Neural progenitor cell (in vitro differentiated cells): ENCODE data around the gene RBM6. TPM values are rescaled to one million over a fixed set of nuclear protein-coding genes. Genes with fewer than 3 reads are reported as not detected.

Experiments used
- DNase-seq: peaks from one replicate; pipeline ENCODE4 v3.0.0-alpha.2; 2016; ENCODE audit warnings: low spot score
- H2AFZ ChIP-seq: fragments of 200-600 bp; sonication (generic); replicated peaks from 2 replicates; pipeline ENCODE4 v1.6.1; 2016; ENCODE audit warnings: antibody characterized with exemption
- H3F3A ChIP-seq: fragments of 200-600 bp; sonication (generic); 2 replicates; pipeline ENCODE4 v1.6.1; 2016; ENCODE audit warnings: antibody characterized with exemption, low read depth
- H3K27ac ChIP-seq: fragments of 200-600 bp; sonication (generic); 2 replicates; pipeline ENCODE4 v1.5.1; 2016; ENCODE audit warnings: mild to moderate bottlenecking
- H3K27me3 ChIP-seq: fragments of 200-600 bp; sonication (generic); 2 replicates; pipeline ENCODE4 v1.6.1; 2016; ENCODE audit warnings: mild to moderate bottlenecking, moderate library complexity
- H3K36me3 ChIP-seq: fragments of 200-600 bp; sonication (generic); 2 replicates; pipeline ENCODE4 v1.5.1; 2016
- H3K4me1 ChIP-seq: fragments of 200-600 bp; sonication (generic); 2 replicates; pipeline ENCODE4 v1.6.1; 2016; ENCODE audit warnings: mixed run types
- H3K4me2 ChIP-seq: fragments of 200-600 bp; sonication (generic); 2 replicates; pipeline ENCODE4 v1.6.1; 2016
- H3K4me3 ChIP-seq: fragments of 200-600 bp; sonication (generic); 2 replicates; pipeline ENCODE4 v1.5.1; 2016
- H3K79me2 ChIP-seq: fragments of 200-600 bp; sonication (generic); 2 replicates; pipeline ENCODE4 v1.6.1; 2016; ENCODE audit warnings: low read depth
- H3K9ac ChIP-seq: fragments of 200-600 bp; sonication (generic); 2 replicates; pipeline ENCODE4 v1.6.1; 2016
- H3K9me3 ChIP-seq: fragments of 200-600 bp; sonication (generic); 2 replicates; pipeline ENCODE4 v1.5.1; 2016; ENCODE audit warnings: low read depth
- H4K20me1 ChIP-seq: fragments of 200-600 bp; sonication (generic); 2 replicates; pipeline ENCODE4 v1.6.1; 2016; ENCODE audit warnings: low read depth
- H3K27ac Mint-ChIP-seq: 3 replicates; pipeline ENCODE4 v1.8.0; 2021; ENCODE audit warnings: mixed read lengths
- H3K27me3 Mint-ChIP-seq: 2 replicates; pipeline ENCODE4 v1.8.0; 2022; ENCODE audit warnings: low read depth, mild to moderate bottlenecking, inconsistent platforms, moderate library complexity, mixed read lengths; ENCODE audit not compliant: insufficient read depth
- H3K36me3 Mint-ChIP-seq: 3 replicates; pipeline ENCODE4 v1.8.0; 2021; ENCODE audit warnings: mixed read lengths
- H3K4me1 Mint-ChIP-seq: 3 replicates; pipeline ENCODE4 v1.8.0; 2021; ENCODE audit warnings: mixed read lengths
- H3K4me3 Mint-ChIP-seq: 3 replicates; pipeline ENCODE4 v1.8.0; 2021; ENCODE audit warnings: mild to moderate bottlenecking, moderate library complexity, mixed read lengths
- H3K9me3 Mint-ChIP-seq: 3 replicates; pipeline ENCODE4 v1.8.0; 2020; ENCODE audit warnings: mixed read lengths
- CTCF ChIP-seq: fragments of 200-600 bp; sonication (generic); IDR thresholded peaks from 2 replicates; pipeline ENCODE4 v1.5.1; 2017; ENCODE audit warnings: antibody characterized with exemption, mild to moderate bottlenecking
- EZH2 ChIP-seq: fragments of 200-600 bp; sonication (generic); IDR thresholded peaks from 2 replicates; pipeline ENCODE4 v1.6.1; 2017; ENCODE audit warnings: antibody characterized with exemption, mild to moderate bottlenecking, moderate library complexity
- EZH2phosphoT487 ChIP-seq: fragments of 200-600 bp; sonication (generic); IDR thresholded peaks from 2 replicates; pipeline ENCODE4 v1.6.1; 2017; ENCODE audit warnings: antibody characterized with exemption
- total RNA-seq: library from RNA; depleted of rRNA; stranded (reverse); fragments of >200 nt; gene quantifications from 2 replicates; pipeline ENCODE4 v1.2.3, GENCODE V29; 2015; ENCODE audit warnings: low replicate concordance

RBM6 gene
- total RNA-seq, 1 donor from 2014 or later, result 170 TPM

GRCh38 chr3:50124800-50125178 is 184.8 kb downstream of the RBM6 start:
- H3F3A ChIP-seq, result peaks cover 23% of the 10 kb centered on the region
- no peak overlapping the region for H3K4me3 ChIP-seq
- Mint-ChIP-seq H3K4me3 (no peak overlapping the region), H3K27me3 (peaks cover 8% of the 10 kb centered on the region), H3K27ac (no peak overlapping the region), H3K9me3 (no peaks in the 10 kb centered on the region), H3K4me1 (peaks cover 30% of the 10 kb centered on the region), H3K36me3 (no peaks in the 10 kb centered on the region)
- no peaks in the 10 kb centered on the region for H3K27me3 ChIP-seq
- H3K27ac ChIP-seq, result no peak overlapping the region
- no peak overlapping the region for H2AFZ ChIP-seq
- H3K4me1 ChIP-seq, result peaks cover 36% of the 10 kb centered on the region
- no peaks in the 10 kb centered on the region for H3K36me3 ChIP-seq
- no peak for DNase-seq
- H3K4me2 ChIP-seq, result peak overlapping the region; percentile 31
- no peaks in the 10 kb centered on the region for H3K79me2 ChIP-seq
- peaks cover 8% of the 10 kb centered on the region for H4K20me1 ChIP-seq
- no peak overlapping the region for H3K9ac ChIP-seq
- TF ChIP-seq CTCF (no peak), EZH2phosphoT487 (no peak), EZH2 (no peak)
- H3K9me3 ChIP-seq, result no peaks in the 10 kb centered on the region

GRCh38 chr3:50125541-50126286 is 185.8 kb downstream of the RBM6 start:
- H3K36me3 Mint-ChIP-seq, result no peaks in the 10 kb centered on the region
- H3K27ac Mint-ChIP-seq, result peak overlapping the region; percentile 94
- H3K9ac ChIP-seq, result no peak overlapping the region
- no peaks in the 10 kb centered on the region for H3K9me3 ChIP-seq
- H2AFZ ChIP-seq, result no peak overlapping the region
- peaks cover 10% of the 10 kb centered on the region for H3K27me3 Mint-ChIP-seq
- peak; percentile 51 for DNase-seq
- peaks cover 30% of the 10 kb centered on the region for H3K4me1 Mint-ChIP-seq
- peaks cover 14% of the 10 kb centered on the region for H3F3A ChIP-seq
- TF ChIP-seq CTCF (no peak), EZH2 (no peak), EZH2phosphoT487 (no peak)
- peak overlapping the region; percentile 24 for H3K4me2 ChIP-seq
- no peaks in the 10 kb centered on the region for H3K27me3 ChIP-seq
- H3K9me3 Mint-ChIP-seq, result no peaks in the 10 kb centered on the region
- H3K79me2 ChIP-seq, result no peaks in the 10 kb centered on the region
- H3K27ac ChIP-seq, result no peak overlapping the region
- H3K4me1 ChIP-seq, result peaks cover 36% of the 10 kb centered on the region
- H4K20me1 ChIP-seq, result no peaks in the 10 kb centered on the region
- H3K4me3 Mint-ChIP-seq, result no peak overlapping the region
- H3K36me3 ChIP-seq, result no peaks in the 10 kb centered on the region
- H3K4me3 ChIP-seq, result no peak overlapping the region

- Histone ChIP-seq H4K20me1 (no peaks in the 10 kb centered on the region), H3K9ac (no peak overlapping the region), H3K4me2 (peak overlapping the region; percentile 24), H3F3A (peaks cover 7% of the 10 kb centered on the region), H3K79me2 (no peaks in the 10 kb centered on the region), H3K27ac (no peak overlapping the region), H3K27me3 (no peaks in the 10 kb centered on the region), H3K36me3 (no peaks in the 10 kb centered on the region), H3K9me3 (no peaks in the 10 kb centered on the region), H3K4me3 (no peak overlapping the region), H2AFZ (no peak overlapping the region), H3K4me1 (peaks cover 36% of the 10 kb centered on the region)
- Mint-ChIP-seq H3K36me3 (no peaks in the 10 kb centered on the region), H3K9me3 (no peaks in the 10 kb centered on the region), H3K4me3 (no peak overlapping the region), H3K4me1 (peaks cover 32% of the 10 kb centered on the region), H3K27ac (peak overlapping the region; percentile 94), H3K27me3 (peaks cover 10% of the 10 kb centered on the region)
- peak; percentile 48 for DNase-seq
- TF ChIP-seq EZH2 (no peak), CTCF (no peak), EZH2phosphoT487 (no peak)
Observed at GRCh38 chr3:50126287-50127211, 186.6 kb downstream of the RBM6 start.

Other genes starting within 250 kb of the RBM6 start
- 2.6 TPM in 1 of 2 replicates, not detected in the other for gene AMIGO3, start 220.5 kb upstream of the RBM6 start, total RNA-seq
- gene GMPPB, start 216.2 kb upstream of the RBM6 start, total RNA-seq, result 10.6 and 18.8 TPM in 2 replicates
- gene IP6K1, start 153.6 kb upstream of the RBM6 start, total RNA-seq, result 26.3 and 41.2 TPM in 2 replicates
- 0.12 TPM in 1 of 2 replicates, not detected in the other for gene CDHR4, start 140.3 kb upstream of the RBM6 start, total RNA-seq
- gene INKA1, start 136.9 kb upstream of the RBM6 start, total RNA-seq, result 0.84 TPM in 1 of 2 replicates, not detected in the other
- 0.47 and 4.3 TPM in 2 replicates for gene UBA7, start 126.2 kb upstream of the RBM6 start, total RNA-seq
- 24.4 and 32.2 TPM in 2 replicates for gene TRAIP, start 83.6 kb upstream of the RBM6 start, total RNA-seq
- gene CAMKV, start 70.2 kb upstream of the RBM6 start, total RNA-seq, result 10.8 and 12.1 TPM in 2 replicates
- 0.32 and 1.8 TPM in 2 replicates for gene MST1R, start 36.3 kb upstream of the RBM6 start, total RNA-seq
- gene MON1A, start 10.3 kb upstream of the RBM6 start, total RNA-seq, result 1.9 and 4.5 TPM in 2 replicates
- 282 and 372 TPM in 2 replicates for gene RBM5, start 148.8 kb downstream of the RBM6 start, total RNA-seq
- gene SEMA3F, start 215.2 kb downstream of the RBM6 start, total RNA-seq, result 14.5 and 42.5 TPM in 2 replicates